Trophoblast cell (in vitro differentiated cells and primary cell): ENCODE measurements around the gene TM7SF3.

Experiments used
- DNase-seq, 2 donors: peaks; one replicate each; pipeline ENCODE4 v3.0.0-alpha.2; 2016
- H2AFZ ChIP-seq: 2 replicates; pipeline ENCODE4 v1.6.1; 2013; ENCODE audit warnings: low read length, moderate library complexity, mild to moderate bottlenecking; ENCODE audit not compliant: insufficient read depth, poor library complexity
- H2AK5ac ChIP-seq: 2 replicates; pipeline ENCODE4 v1.6.1; 2013; ENCODE audit warnings: mild to moderate bottlenecking, low read length
- H2BK120ac ChIP-seq: 2 replicates; pipeline ENCODE4 v1.6.1; 2013; ENCODE audit warnings: low read length, mild to moderate bottlenecking, moderate library complexity; ENCODE audit not compliant: insufficient read depth, poor library complexity
- H2BK12ac ChIP-seq: 2 replicates; pipeline ENCODE4 v1.6.1; 2013; ENCODE audit warnings: mild to moderate bottlenecking, low read length, moderate library complexity
- H2BK5ac ChIP-seq: 2 replicates; pipeline ENCODE4 v1.6.1; 2013; ENCODE audit warnings: low read length, low read depth, moderate library complexity, mild to moderate bottlenecking; ENCODE audit not compliant: poor library complexity
- H3K14ac ChIP-seq: 2 replicates; pipeline ENCODE4 v1.6.1; 2013; ENCODE audit warnings: mild to moderate bottlenecking, low read length
- H3K18ac ChIP-seq: 2 replicates; pipeline ENCODE4 v1.6.1; 2013; ENCODE audit warnings: mild to moderate bottlenecking, low read length
- H3K23ac ChIP-seq: 2 replicates; pipeline ENCODE4 v1.6.1; 2013; ENCODE audit warnings: low read length
- H3K27ac ChIP-seq: 2 replicates; pipeline ENCODE4 v1.5.1; 2013; ENCODE audit warnings: low read depth, mild to moderate bottlenecking, inconsistent platforms, low read length, moderate library complexity
- H3K27me3 ChIP-seq: 2 replicates; pipeline ENCODE4 v1.6.1; 2013; ENCODE audit warnings: inconsistent platforms, mild to moderate bottlenecking, low read length, moderate library complexity; ENCODE audit not compliant: insufficient read depth
- H3K36me3 ChIP-seq, 2 experiments: 1 replicate in 1 of 2; 2 replicates in 1 of 2; pipeline ENCODE4 v1.6.1; 2013; ENCODE audit warnings: low read length in 2 of 2, mild to moderate bottlenecking in 2 of 2, moderate library complexity in 1 of 2; ENCODE audit not compliant: insufficient read depth in 2 of 2, control insufficient read depth in 1 of 2
- H3K4ac ChIP-seq: 2 replicates; pipeline ENCODE4 v1.6.1; 2013; ENCODE audit warnings: low read depth, mild to moderate bottlenecking, low read length, moderate library complexity
- H3K4me1 ChIP-seq, 2 experiments: 1 replicate in 1 of 2; 2 replicates in 1 of 2; pipeline ENCODE4 v1.6.1; 2013; ENCODE audit warnings: low read length in 2 of 2, mild to moderate bottlenecking in 2 of 2, moderate library complexity in 1 of 2; ENCODE audit not compliant: insufficient read depth in 2 of 2, control insufficient read depth in 1 of 2
- H3K4me2 ChIP-seq: 2 replicates; pipeline ENCODE4 v1.6.1; 2013; ENCODE audit warnings: inconsistent platforms, mild to moderate bottlenecking, low read length, moderate library complexity
- H3K4me3 ChIP-seq: 2 replicates; pipeline ENCODE4 v1.5.1; 2013; ENCODE audit warnings: mild to moderate bottlenecking, low read depth, low read length, inconsistent platforms
- H3K79me1 ChIP-seq: one replicate; pipeline ENCODE4 v1.6.1; 2013; ENCODE audit warnings: low read length
- H3K79me2 ChIP-seq: 2 replicates; pipeline ENCODE4 v1.6.1; 2013; ENCODE audit warnings: low read length, mild to moderate bottlenecking; ENCODE audit not compliant: control insufficient read depth, insufficient read depth, poor library complexity
- H3K9ac ChIP-seq: 2 replicates; pipeline ENCODE4 v1.6.1; 2013; ENCODE audit warnings: mild to moderate bottlenecking, low read length
- H3K9me3 ChIP-seq: 2 replicates; pipeline ENCODE4 v1.6.1; 2013; ENCODE audit warnings: low read depth, mild to moderate bottlenecking, control low read depth, inconsistent platforms, low read length; ENCODE audit not compliant: insufficient read depth
- H4K12ac ChIP-seq: 2 replicates; pipeline ENCODE4 v1.6.1; 2013; ENCODE audit warnings: low read depth, mild to moderate bottlenecking, low read length, moderate library complexity
- H4K8ac ChIP-seq: 2 replicates; pipeline ENCODE4 v1.6.1; 2013; ENCODE audit warnings: low read depth, mild to moderate bottlenecking, low read length, moderate library complexity
- H4K91ac ChIP-seq: one replicate; pipeline ENCODE4 v1.6.1; 2013; ENCODE audit warnings: low read depth, mild to moderate bottlenecking, low read length, moderate library complexity
- WGBS: extraction: QIAGEN DNeasy Blood & Tissue Kit; methylation state at CpG from one replicate; pipeline ENCODE4 v1.1.7; 2013; ENCODE audit warnings: missing lambda C conversion rate; ENCODE audit not compliant: insufficient read length, insufficient coverage; ENCODE audit errors: extremely low coverage; 5-methylcytosine and 5-hydroxymethylcytosine counted together

The TM7SF3 gene

GRCh38 chr12:27057543-27057942 lies 43.4 kb upstream of the TM7SF3 start:
- Histone ChIP-seq H3K79me1 (no peaks in the 10 kb centered on the region), H4K91ac (no peak overlapping the region), H3K27me3 (no peaks in the 10 kb centered on the region), H3K4me3 (no peak overlapping the region), H3K79me2 (no peaks in the 10 kb centered on the region), H3K23ac (no peak overlapping the region), H2BK5ac (no peak overlapping the region), H4K8ac (no peak overlapping the region), H3K27ac (no peak overlapping the region), H2AK5ac (no peak overlapping the region), H3K14ac (no peak overlapping the region), H4K12ac (no peak overlapping the region), H3K36me3 (no peaks in the 10 kb centered on the region), H3K4me1 (no peaks in the 10 kb centered on the region), H3K9me3 (no peaks in the 10 kb centered on the region), H3K18ac (no peak overlapping the region), H2AFZ (no peak overlapping the region), H2BK12ac (no peak overlapping the region), H2BK120ac (no peak overlapping the region), H3K4me2 (no peak overlapping the region), H3K9ac (no peak overlapping the region), H3K4ac (no peak overlapping the region)
- no CpG with 5 or more reads among the region's 3 CpGs for WGBS
- DNase-seq = peak; percentile 41 to 79

DNA sequence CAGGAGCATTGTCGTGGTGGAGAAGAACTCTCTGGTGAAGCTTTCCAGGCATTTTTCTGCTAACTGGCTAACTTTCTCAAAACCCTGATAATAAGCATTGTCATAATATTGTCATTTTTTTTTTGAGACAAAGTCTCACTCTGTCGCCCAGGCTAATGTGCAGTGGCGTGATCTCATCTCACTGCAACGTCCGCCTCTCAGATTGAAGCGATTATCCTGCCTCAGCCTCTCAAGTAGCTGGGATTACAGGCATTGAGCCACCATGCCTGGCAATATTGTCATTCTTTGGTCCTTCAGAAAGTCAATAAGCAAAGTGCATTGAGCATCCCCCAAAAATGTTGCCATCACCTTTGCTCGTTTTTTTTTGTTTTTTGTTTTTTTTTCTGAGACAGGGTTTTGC lies 41.8 kb upstream of the TM7SF3 start:
- Histone ChIP-seq H2BK12ac (no peak overlapping the region), H3K23ac (no peak overlapping the region), H3K14ac (no peak overlapping the region), H3K79me2 (no peaks in the 10 kb centered on the region), H2BK120ac (no peak overlapping the region), H3K4me3 (no peak overlapping the region), H3K18ac (no peak overlapping the region), H3K36me3 (no peaks in the 10 kb centered on the region), H2BK5ac (no peak overlapping the region), H3K27me3 (no peaks in the 10 kb centered on the region), H4K8ac (no peak overlapping the region), H3K9ac (no peak overlapping the region), H3K4ac (no peak overlapping the region), H2AFZ (no peak overlapping the region), H3K9me3 (no peaks in the 10 kb centered on the region), H4K12ac (no peak overlapping the region), H3K27ac (no peak overlapping the region), H3K79me1 (no peaks in the 10 kb centered on the region), H3K4me1 (no peaks in the 10 kb centered on the region), H3K4me2 (no peak overlapping the region), H2AK5ac (no peak overlapping the region), H4K91ac (no peak overlapping the region)
- no CpG with 5 or more reads among the region's 7 CpGs for WGBS
- DNase-seq = peak; percentile 56 to 79

DNA sequence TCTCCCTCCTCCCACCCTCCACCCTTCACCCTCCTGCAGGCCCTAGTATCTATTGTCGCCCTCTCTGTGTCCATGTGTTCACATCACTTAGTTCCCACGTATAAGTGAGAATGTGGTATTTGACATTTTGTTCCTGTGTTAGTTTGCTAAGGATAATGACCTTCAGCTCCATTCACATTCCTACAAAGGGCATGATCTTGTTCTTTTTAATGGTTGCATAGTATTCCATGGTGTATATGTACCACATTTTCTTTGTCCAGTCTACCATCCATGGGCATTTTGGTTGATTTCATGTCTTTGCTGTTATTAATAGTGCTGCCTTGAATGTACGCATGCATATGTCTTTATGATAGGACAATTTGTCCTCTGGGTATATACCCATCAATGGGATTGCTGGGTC lies 38.6 kb upstream of the TM7SF3 start:
- Histone ChIP-seq H3K79me1 (no peaks in the 10 kb centered on the region), H4K91ac (no peak overlapping the region), H4K12ac (no peak overlapping the region), H3K23ac (no peak overlapping the region), H3K4me3 (no peak overlapping the region), H2BK12ac (no peak overlapping the region), H3K18ac (no peak overlapping the region), H4K8ac (no peak overlapping the region), H2BK5ac (no peak overlapping the region), H3K9me3 (no peaks in the 10 kb centered on the region), H3K4me2 (no peak overlapping the region), H2BK120ac (no peak overlapping the region), H3K27me3 (no peaks in the 10 kb centered on the region), H3K14ac (no peak overlapping the region), H2AK5ac (no peak overlapping the region), H3K4ac (no peak overlapping the region), H2AFZ (no peak overlapping the region), H3K4me1 (no peaks in the 10 kb centered on the region), H3K36me3 (no peaks in the 10 kb centered on the region), H3K79me2 (no peaks in the 10 kb centered on the region), H3K27ac (no peak overlapping the region), H3K9ac (no peak overlapping the region)
- DNase-seq = no peak
- WGBS = no CpG with 5 or more reads among the region's 3 CpGs

DNA sequence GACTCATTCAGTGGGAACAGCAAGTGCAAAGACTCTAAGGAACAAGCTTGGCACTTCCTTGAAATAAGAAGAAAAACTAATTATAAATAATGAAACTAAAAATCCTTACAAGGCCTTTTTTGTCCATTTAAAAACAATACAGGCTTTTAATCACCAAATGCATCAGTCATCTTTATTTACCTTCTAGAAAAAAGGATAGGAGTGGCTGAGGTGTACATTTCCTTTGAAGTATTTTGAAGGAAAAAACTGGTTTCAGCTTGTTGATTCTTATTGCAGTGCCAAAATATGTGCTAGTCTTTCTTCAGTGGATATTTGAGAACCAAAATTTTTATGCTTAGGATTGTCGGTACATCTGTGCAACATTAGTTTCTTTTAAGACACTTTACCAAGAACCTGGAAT lies 38.0 kb upstream of the TM7SF3 start:
- H3K79me2 ChIP-seq = no peaks in the 10 kb centered on the region
- H2AK5ac ChIP-seq = no peak overlapping the region
- no peak overlapping the region for H2BK12ac ChIP-seq
- H2BK5ac ChIP-seq = no peak overlapping the region
- H2BK120ac ChIP-seq = no peak overlapping the region
- no peak overlapping the region for H4K12ac ChIP-seq
- no peak overlapping the region for H2AFZ ChIP-seq
- H3K23ac ChIP-seq = no peak overlapping the region
- no peak overlapping the region for H4K8ac ChIP-seq
- no peaks in the 10 kb centered on the region for H3K27me3 ChIP-seq
- H3K18ac ChIP-seq = no peak overlapping the region
- H3K9me3 ChIP-seq = no peaks in the 10 kb centered on the region
- no peak overlapping the region for H3K4me3 ChIP-seq
- no peak overlapping the region for H4K91ac ChIP-seq
- no peaks in the 10 kb centered on the region for H3K36me3 ChIP-seq
- H3K27ac ChIP-seq = no peak overlapping the region
- no peaks in the 10 kb centered on the region for H3K79me1 ChIP-seq
- WGBS = no CpG with 5 or more reads among the region's 1 CpG
- H3K4me2 ChIP-seq = no peak overlapping the region
- H3K14ac ChIP-seq = no peak overlapping the region
- H3K4me1 ChIP-seq = no peaks in the 10 kb centered on the region
- H3K4ac ChIP-seq = no peak overlapping the region
- DNase-seq = no peak
- H3K9ac ChIP-seq = no peak overlapping the region
